Liver (tissue), 9 donors: ENCODE results near the gene SEMA3G. TPM values are rescaled to one million over a fixed set of nuclear protein-coding genes. Genes with fewer than 3 reads are reported as not detected.

Source experiments
- DNase-seq: peaks from one replicate; pipeline ENCODE4 v3.0.0-alpha.2; 2017; ENCODE audit warnings: low spot score
- H3K27ac ChIP-seq, 2 donors: one replicate each; pipeline ENCODE4 v1.7.0; 2013; ENCODE audit warnings: inconsistent platforms in 2 of 2, low read length in 2 of 2, control low read depth in 1 of 2, low read depth in 1 of 2, mild to moderate bottlenecking in 1 of 2
- H3K27me3 ChIP-seq, 4 donors: one replicate each; pipeline versions ENCODE4 v1.6.1 to v1.7.0; 2013; ENCODE audit warnings: low read length in 3 of 4, inconsistent platforms in 1 of 4, mild to moderate bottlenecking in 1 of 4, moderate library complexity in 1 of 4; ENCODE audit not compliant: control insufficient read depth in 4 of 4, insufficient read depth in 4 of 4
- H3K36me3 ChIP-seq, 4 donors: one replicate each; pipeline versions ENCODE4 v1.6.1 to v1.7.0; 2013; ENCODE audit warnings: low read length in 3 of 4, mild to moderate bottlenecking in 3 of 4, low read depth in 1 of 4, moderate library complexity in 1 of 4; ENCODE audit not compliant: control insufficient read depth in 4 of 4, insufficient read depth in 3 of 4
- H3K4me1 ChIP-seq, 4 donors: one replicate each; pipeline versions ENCODE4 v1.6.1 to v1.7.0; 2013; ENCODE audit warnings: low read length in 3 of 4, mild to moderate bottlenecking in 3 of 4, moderate library complexity in 1 of 4; ENCODE audit not compliant: control insufficient read depth in 4 of 4, insufficient read depth in 4 of 4
- H3K4me3 ChIP-seq, 3 donors: one replicate each; pipeline versions ENCODE4 v1.6.1 to v1.7.0; 2013; ENCODE audit warnings: low read length in 3 of 3, control low read depth in 1 of 3, low read depth in 1 of 3, mild to moderate bottlenecking in 1 of 3
- H3K9ac ChIP-seq, 2 donors: one replicate each; pipeline ENCODE4 v1.7.0; 2013; ENCODE audit warnings: low read length in 2 of 2, mild to moderate bottlenecking in 2 of 2, moderate library complexity in 2 of 2, control low read depth in 1 of 2, low read depth in 1 of 2
- H3K9me3 ChIP-seq, 4 donors: one replicate each; pipeline versions ENCODE4 v1.6.1 to v1.7.0; 2013; ENCODE audit warnings: low read length in 3 of 4; ENCODE audit not compliant: control insufficient read depth in 4 of 4
- ATF3 ChIP-seq: IDR thresholded peaks from 2 replicates; pipeline ENCODE4 v1.6.1; 2016; ENCODE audit warnings: antibody characterized with exemption
- EGR1 ChIP-seq, 2 donors: IDR thresholded peaks; 2 replicates each; pipeline ENCODE4 v1.6.1; 2016 to 2018; ENCODE audit warnings: antibody characterized with exemption in 2 of 2, low read depth in 2 of 2
- FOXA1 ChIP-seq: IDR thresholded peaks from 2 replicates; pipeline ENCODE4 v1.6.1; 2016; ENCODE audit warnings: antibody characterized with exemption
- FOXA2 ChIP-seq: IDR thresholded peaks from 2 replicates; pipeline ENCODE4 v1.6.1; 2016; ENCODE audit warnings: antibody characterized with exemption
- GABPA ChIP-seq, 2 donors: IDR thresholded peaks in 1 of 2; conservative IDR thresholded peaks in 1 of 2; 2 replicates each; pipeline ENCODE4 v1.6.1; 2016; ENCODE audit warnings: antibody characterized with exemption in 2 of 2, mild to moderate bottlenecking in 1 of 2, moderate library complexity in 1 of 2
- HNF4A ChIP-seq, 2 donors: conservative IDR thresholded peaks; 2 replicates each; pipeline ENCODE4 v1.6.1; 2016; ENCODE audit warnings: antibody characterized with exemption in 2 of 2, mild to moderate bottlenecking in 2 of 2
- HNF4G ChIP-seq: IDR thresholded peaks from 2 replicates; pipeline ENCODE4 v1.6.1; 2016; ENCODE audit warnings: antibody characterized with exemption
- JUND ChIP-seq, 2 donors: IDR thresholded peaks; 2 replicates each; pipeline ENCODE4 v1.6.1; 2016; ENCODE audit warnings: antibody characterized with exemption in 2 of 2
- MAX ChIP-seq: IDR thresholded peaks from 2 replicates; pipeline ENCODE4 v1.6.1; 2016; ENCODE audit warnings: antibody characterized with exemption
- NR2F2 ChIP-seq: IDR thresholded peaks from 2 replicates; pipeline ENCODE4 v1.6.1; 2016; ENCODE audit warnings: antibody characterized with exemption
- RAD21 ChIP-seq, 2 donors: IDR thresholded peaks; 2 replicates each; pipeline ENCODE4 v1.6.1; 2016; ENCODE audit warnings: antibody characterized with exemption in 2 of 2, mild to moderate bottlenecking in 2 of 2
- RXRA ChIP-seq, 2 donors: IDR thresholded peaks; 2 replicates each; pipeline ENCODE4 v1.6.1; 2017 to 2018; ENCODE audit warnings: antibody characterized with exemption in 2 of 2, mild to moderate bottlenecking in 1 of 2
- SP1 ChIP-seq: IDR thresholded peaks from 2 replicates; pipeline ENCODE4 v1.6.1; 2018; ENCODE audit warnings: antibody characterized with exemption, mild to moderate bottlenecking
- TAF1 ChIP-seq: conservative IDR thresholded peaks from 2 replicates; pipeline ENCODE4 v1.6.1; 2016; ENCODE audit warnings: antibody characterized with exemption, mild to moderate bottlenecking
- ZBTB33 ChIP-seq: IDR thresholded peaks from 2 replicates; pipeline ENCODE4 v1.6.1; 2016; ENCODE audit warnings: antibody characterized with exemption
- WGBS: extraction: QIAGEN DNeasy Blood & Tissue Kit; methylation state at CpG from one replicate; pipeline ENCODE4 v1.1.7; 2013; 5-methylcytosine and 5-hydroxymethylcytosine counted together
- polyA plus RNA-seq, 2 donors: library from polyadenylated mRNA; stranded (reverse) in 1 of 2; unstranded in 1 of 2; fragments of 200-250 nt in 1 of 2; fragments of >200 nt in 1 of 2; fragmentation: Nextera tagmentation in 1 of 2; extraction: Ambion mirVana in 1 of 2; gene quantifications; one replicate each; pipeline versions ENCODE4 v1.2.1 to v1.2.3, GENCODE V29; 2013 to 2015
- total RNA-seq, 2 donors: library from RNA; depleted of rRNA; stranded (reverse); fragments of >200 nt; gene quantifications; one replicate each; pipeline ENCODE4 v1.2.3, GENCODE V29; 2014
- TF ChIP-seq, protein P1 (sequence below): IDR thresholded peaks from 2 replicates; pipeline ENCODE4 v1.6.1; 2016; ENCODE audit warnings: antibody characterized with exemption, mild to moderate bottlenecking
- donor health status: healthy.
- donor health status: healthy.
- donor health status: healthy.
- donor health status: healthy.
- donor health status: healthy.

The SEMA3G gene
- total and polyA plus RNA-seq, 4 donors: 0.47 to 1.2 (median 0.74) TPM

GRCh38 chr3:52393131-52393807 is 51.6 kb downstream of the SEMA3G start:
- DNase-seq: no peak
- WGBS: 94% methylated on average over 18 of the region's 18 CpGs

GRCh38 chr3:52392216-52392930 is 52.5 kb downstream of the SEMA3G start:
- no peaks in the 10 kb centered on the region for H3K27me3 ChIP-seq
- no peak overlapping the region for H3K27ac ChIP-seq
- TF ChIP-seq RXRA (IDR thresholded peaks at IDR 0.05) (no peak), ZBTB33 (no peak), JUND (IDR thresholded peaks at IDR 0.05) (no peak), FOXA1 (no peak), HNF4A (conservative IDR thresholded peaks at IDR 0.05) (no peak), FOXA2 (no peak), TAF1 (no peak), GABPA (IDR thresholded peaks at IDR 0.05 in 1 of 2, conservative IDR thresholded peaks at IDR 0.05 in 1 of 2) (no peak), MAX (no peak), NR2F2 (no peak), EGR1 (IDR thresholded peaks at IDR 0.05; ENCODE audit: low read depth in 2 of 2) (no peak), ATF3 (no peak), RAD21 (IDR thresholded peaks at IDR 0.05) (no peak), HNF4G (no peak)
- TF ChIP-seq, protein P1, sequence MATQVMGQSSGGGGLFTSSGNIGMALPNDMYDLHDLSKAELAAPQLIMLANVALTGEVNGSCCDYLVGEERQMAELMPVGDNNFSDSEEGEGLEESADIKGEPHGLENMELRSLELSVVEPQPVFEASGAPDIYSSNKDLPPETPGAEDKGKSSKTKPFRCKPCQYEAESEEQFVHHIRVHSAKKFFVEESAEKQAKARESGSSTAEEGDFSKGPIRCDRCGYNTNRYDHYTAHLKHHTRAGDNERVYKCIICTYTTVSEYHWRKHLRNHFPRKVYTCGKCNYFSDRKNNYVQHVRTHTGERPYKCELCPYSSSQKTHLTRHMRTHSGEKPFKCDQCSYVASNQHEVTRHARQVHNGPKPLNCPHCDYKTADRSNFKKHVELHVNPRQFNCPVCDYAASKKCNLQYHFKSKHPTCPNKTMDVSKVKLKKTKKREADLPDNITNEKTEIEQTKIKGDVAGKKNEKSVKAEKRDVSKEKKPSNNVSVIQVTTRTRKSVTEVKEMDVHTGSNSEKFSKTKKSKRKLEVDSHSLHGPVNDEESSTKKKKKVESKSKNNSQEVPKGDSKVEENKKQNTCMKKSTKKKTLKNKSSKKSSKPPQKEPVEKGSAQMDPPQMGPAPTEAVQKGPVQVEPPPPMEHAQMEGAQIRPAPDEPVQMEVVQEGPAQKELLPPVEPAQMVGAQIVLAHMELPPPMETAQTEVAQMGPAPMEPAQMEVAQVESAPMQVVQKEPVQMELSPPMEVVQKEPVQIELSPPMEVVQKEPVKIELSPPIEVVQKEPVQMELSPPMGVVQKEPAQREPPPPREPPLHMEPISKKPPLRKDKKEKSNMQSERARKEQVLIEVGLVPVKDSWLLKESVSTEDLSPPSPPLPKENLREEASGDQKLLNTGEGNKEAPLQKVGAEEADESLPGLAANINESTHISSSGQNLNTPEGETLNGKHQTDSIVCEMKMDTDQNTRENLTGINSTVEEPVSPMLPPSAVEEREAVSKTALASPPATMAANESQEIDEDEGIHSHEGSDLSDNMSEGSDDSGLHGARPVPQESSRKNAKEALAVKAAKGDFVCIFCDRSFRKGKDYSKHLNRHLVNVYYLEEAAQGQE: no peak
- no peaks in the 10 kb centered on the region for H3K4me1 ChIP-seq
- DNase-seq: no peak
- H3K4me3 ChIP-seq: no peak overlapping the region
- H3K9ac ChIP-seq: no peak overlapping the region
- 90% methylated on average over 16 of the region's 16 CpGs for WGBS
- H3K36me3 ChIP-seq: peaks cover 6 to 68% (median 22%) of the 10 kb centered on the region in 4 donors
- H3K9me3 ChIP-seq: no peaks in the 10 kb centered on the region

More at GRCh38 chr3:52393131-52393807, 51.6 kb downstream of the SEMA3G start:
- H3K4me1 ChIP-seq: no peaks in the 10 kb centered on the region
- H3K27ac ChIP-seq: no peak overlapping the region
- peaks cover 6 to 66% (median 22%) of the 10 kb centered on the region in 4 donors for H3K36me3 ChIP-seq
- no peaks in the 10 kb centered on the region for H3K9me3 ChIP-seq
- TF ChIP-seq FOXA1: no peak
- no peak for TF ChIP-seq EGR1 (IDR thresholded peaks at IDR 0.05; ENCODE audit: low read depth in 2 of 2)
- no peak for TF ChIP-seq RAD21 (IDR thresholded peaks at IDR 0.05)
- TF ChIP-seq JUND (IDR thresholded peaks at IDR 0.05): no peak
- TF ChIP-seq ATF3: no peak
- TF ChIP-seq TAF1: no peak
- TF ChIP-seq SP1: no peak
- TF ChIP-seq ZBTB33: no peak
- no peak for TF ChIP-seq MAX
- no peak for TF ChIP-seq RXRA (IDR thresholded peaks at IDR 0.05)
- no peak for TF ChIP-seq FOXA2
- H3K9ac ChIP-seq: no peak overlapping the region
- no peaks in the 10 kb centered on the region for H3K27me3 ChIP-seq
- H3K4me3 ChIP-seq: no peak overlapping the region
